ENCODE results near the gene MRPS26.
"Not testable (repeated sequence)": the region's sequence is repeated elsewhere in the genome, so short reads cannot be mapped to it uniquely, and the experiment has no call there.

MRPS26 gene

DNA sequence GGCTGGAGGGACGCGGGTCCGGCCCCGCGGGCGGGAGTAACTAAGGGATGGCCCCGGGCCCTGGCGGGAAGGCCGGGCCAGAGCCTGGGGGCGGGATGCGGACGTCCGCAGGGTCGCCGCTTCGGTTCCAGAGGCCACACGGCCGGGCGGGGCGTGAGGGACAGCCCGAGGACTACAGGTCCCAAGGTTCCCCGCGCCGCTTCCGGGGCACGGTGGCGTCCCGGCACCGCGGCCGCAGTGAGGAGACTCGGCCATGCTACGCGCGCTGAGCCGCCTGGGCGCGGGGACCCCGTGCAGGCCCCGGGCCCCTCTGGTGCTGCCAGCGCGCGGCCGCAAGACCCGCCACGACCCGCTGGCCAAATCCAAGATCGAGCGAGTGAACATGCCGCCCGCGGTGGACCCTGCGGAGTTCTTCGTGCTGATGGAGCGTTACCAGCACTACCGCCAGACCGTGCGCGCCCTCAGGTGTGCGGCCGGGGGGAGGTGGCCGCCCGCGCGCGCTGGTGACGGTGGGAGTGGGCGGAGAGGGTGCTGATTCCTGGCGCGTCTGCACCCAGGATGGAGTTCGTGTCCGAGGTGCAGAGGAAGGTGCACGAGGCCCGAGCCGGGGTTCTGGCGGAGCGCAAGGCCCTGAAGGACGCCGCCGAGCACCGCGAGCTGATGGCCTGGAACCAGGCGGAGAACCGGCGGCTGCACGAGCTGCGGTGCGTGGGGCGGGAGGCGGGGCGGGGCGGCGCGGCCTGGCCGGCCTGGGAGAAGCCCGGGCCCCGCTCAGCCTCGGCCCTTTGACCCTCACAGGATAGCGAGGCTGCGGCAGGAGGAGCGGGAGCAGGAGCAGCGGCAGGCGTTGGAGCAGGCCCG lies at the start of gene MRPS26:
Gene MRPS26 (plus strand): TSS at position 237 of the 861 bp plus-strand sequence. CDS start 17 bp downstream, at position 254.
- DNase-seq (ENCODE audit: low read depth in 2 of 3, low spot score in 2 of 3) = peak; percentile 70 to 76 (median 71)

DNA sequence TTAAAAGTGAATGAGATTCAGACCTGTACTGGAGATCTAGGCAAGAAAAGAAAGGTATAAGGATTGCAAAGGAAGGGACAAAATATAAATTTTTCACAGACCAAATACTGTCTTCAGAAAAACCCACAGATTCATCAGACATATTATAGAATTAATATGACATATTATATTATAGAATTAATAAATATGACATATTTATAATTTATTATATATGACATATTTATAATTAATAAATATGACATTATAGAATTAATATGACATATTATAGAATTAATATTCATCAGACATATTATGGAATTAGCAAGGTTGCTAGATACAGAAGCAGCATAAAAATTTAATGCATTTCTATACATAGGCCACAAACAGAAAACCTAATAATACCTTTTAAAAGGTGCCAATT lies 47.1 kb upstream of the MRPS26 start:
- no peak for DNase-seq (ENCODE audit: low read depth in 2 of 3, low spot score in 2 of 3)

DNA sequence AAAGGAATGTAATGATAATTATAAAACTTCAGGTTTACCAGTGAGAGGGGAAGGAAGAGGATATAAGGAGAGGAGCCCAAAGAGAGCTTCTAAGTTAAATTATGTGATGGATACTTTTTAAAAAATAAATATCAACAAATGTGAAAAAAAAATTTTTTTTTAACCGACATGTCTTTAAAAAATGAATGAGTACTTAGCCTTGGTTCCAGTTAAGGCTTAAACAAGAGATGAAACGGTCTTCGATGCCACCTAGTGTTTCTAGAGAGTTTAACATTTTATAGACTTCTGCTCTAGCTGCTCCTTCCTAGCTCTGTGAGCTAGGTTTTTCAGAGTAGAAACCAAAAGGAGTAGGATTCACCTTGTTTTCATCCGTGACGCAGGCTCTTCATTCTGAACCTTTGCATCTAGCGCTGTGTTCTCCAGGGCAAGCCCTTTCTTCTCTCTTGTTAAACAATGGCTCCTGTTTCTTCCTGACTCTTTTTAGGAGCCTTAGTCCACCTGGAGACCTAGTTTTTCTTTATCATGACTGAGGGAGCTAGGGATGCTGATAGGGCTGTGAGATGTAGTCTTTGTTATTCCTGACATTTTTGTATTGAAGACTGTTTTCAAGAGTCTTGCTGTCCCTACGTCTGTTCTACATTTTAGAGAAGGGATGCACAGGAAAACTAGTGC lies 44.9 kb upstream of the MRPS26 start:
- DNase-seq (ENCODE audit: low read depth in 2 of 3, low spot score in 2 of 3) = no peak

DNA sequence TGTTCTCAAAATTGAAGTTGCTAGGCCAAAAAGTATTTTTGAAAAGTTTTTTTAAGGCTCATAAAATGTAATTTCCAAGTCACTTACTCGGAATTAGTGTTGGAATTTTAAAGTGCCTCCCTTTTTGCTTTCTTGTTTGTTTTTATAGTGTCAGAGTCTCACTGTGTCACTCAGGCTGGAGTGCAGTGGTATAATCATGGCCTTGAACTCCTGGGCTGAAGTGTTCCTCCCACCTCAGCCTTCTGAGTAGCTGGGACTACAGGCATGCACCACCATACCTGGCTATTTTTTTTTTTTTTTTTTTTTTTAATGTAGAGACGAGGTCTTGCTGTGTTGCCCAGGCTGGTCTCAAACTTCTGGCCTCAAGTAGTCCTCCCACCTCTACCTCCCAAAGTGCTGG lies 42.4 kb upstream of the MRPS26 start:
- no peak for DNase-seq (ENCODE audit: low read depth in 2 of 3, low spot score in 2 of 3)

DNA sequence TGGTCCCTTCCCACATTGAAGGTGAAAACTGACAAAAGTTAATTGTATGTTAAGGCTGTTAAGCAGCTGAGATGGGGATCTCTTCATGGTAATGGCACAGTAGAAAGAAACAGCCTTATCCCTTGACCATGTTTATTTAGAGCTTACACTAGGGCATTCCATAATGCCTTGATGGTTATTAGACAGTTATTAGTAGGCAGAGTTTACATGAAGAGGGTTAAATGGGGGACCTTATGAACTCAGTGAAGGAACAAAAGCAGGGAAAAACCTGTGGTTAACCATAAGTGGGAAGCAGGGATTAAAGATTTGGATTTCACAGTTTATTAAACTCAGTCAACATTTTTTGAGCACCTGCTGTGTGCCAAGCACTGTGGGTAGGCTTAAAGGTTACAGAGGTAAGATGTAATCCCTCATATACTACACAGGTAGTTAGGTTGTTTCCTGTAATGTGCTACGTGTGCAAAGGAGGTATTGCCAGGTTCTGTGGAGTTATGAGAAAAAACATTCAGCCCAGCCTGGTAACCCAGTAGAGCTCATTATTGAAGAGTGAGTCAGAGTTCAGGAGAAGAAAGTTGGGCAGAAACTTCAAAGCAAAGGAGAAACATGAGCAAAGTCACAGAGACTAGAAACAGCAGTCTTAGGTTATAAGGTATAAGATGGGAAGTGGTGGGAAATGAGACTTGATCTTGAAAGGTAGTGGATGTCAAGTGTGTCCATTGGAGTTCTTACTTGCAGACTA lies 34.7 kb upstream of the MRPS26 start:
- no peak for DNase-seq (ENCODE audit: low read depth in 2 of 3, low spot score in 2 of 3)

DNA sequence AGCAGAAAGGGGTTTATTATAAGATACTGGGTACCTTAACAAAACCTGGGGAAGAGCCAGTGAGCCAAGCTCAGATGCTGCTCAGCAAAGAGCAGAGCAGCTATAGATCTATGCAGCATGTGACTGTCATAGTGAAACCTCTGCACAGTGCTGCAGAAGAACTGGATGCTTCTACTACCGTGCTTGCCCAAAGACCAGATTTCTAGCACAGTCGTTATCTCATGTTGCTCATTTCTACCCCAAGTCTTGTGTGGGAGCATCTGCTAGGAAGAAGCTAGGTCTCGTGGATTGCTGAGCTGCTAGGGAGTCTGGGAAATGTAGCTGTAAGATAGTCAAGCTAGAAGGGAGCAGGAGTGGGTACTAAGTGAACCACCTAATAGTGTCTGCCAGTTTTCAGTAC lies 34.1 kb upstream of the MRPS26 start:
- DNase-seq (ENCODE audit: low read depth in 2 of 3, low spot score in 2 of 3) = peak in 1 of 3 experiments; percentile 37

DNA sequence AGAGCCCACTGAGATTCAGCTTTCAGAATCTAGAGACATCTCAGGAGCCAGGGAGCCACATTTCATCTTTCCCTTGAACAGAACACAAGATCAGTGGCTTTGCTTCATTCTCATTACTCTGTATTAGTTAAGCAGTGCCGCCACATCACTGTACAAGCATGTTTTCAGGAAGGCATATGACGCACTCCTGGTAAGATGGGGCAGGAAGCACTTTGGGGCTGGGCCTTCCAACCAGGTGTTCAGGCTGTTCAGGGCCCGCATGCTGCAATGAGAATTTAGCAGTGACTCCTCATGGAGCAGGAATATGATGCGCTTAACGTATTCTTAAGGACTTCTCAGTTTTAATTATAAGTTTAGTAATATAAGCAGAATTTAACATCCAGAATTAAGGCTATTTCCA lies 32.1 kb upstream of the MRPS26 start:
- DNase-seq (ENCODE audit: low read depth in 2 of 3, low spot score in 2 of 3) = no peak

- DNase-seq (ENCODE audit: low read depth in 2 of 3, low spot score in 2 of 3) = no peak
These were observed 31.7 kb upstream of the MRPS26 start for GRCh38 chr20:3014179-3014578.

GRCh38 chr20:3014662-3015061 lies 31.2 kb upstream of the MRPS26 start:
- DNase-seq (ENCODE audit: low read depth in 2 of 3, low spot score in 2 of 3) = no peak

- not testable (repeated sequence) for DNase-seq (ENCODE audit: low read depth in 2 of 3, low spot score in 2 of 3)
These were observed 30.6 kb upstream of the MRPS26 start for GRCh38 chr20:3015302-3015701.

GRCh38 chr20:3021327-3021726 lies 24.5 kb upstream of the MRPS26 start:
- no peak for DNase-seq (ENCODE audit: low read depth in 2 of 3, low spot score in 2 of 3)

- DNase-seq (ENCODE audit: low read depth in 2 of 3, low spot score in 2 of 3) = no peak
These were observed 24.1 kb upstream of the MRPS26 start for GRCh38 chr20:3021777-3022176.

DNA sequence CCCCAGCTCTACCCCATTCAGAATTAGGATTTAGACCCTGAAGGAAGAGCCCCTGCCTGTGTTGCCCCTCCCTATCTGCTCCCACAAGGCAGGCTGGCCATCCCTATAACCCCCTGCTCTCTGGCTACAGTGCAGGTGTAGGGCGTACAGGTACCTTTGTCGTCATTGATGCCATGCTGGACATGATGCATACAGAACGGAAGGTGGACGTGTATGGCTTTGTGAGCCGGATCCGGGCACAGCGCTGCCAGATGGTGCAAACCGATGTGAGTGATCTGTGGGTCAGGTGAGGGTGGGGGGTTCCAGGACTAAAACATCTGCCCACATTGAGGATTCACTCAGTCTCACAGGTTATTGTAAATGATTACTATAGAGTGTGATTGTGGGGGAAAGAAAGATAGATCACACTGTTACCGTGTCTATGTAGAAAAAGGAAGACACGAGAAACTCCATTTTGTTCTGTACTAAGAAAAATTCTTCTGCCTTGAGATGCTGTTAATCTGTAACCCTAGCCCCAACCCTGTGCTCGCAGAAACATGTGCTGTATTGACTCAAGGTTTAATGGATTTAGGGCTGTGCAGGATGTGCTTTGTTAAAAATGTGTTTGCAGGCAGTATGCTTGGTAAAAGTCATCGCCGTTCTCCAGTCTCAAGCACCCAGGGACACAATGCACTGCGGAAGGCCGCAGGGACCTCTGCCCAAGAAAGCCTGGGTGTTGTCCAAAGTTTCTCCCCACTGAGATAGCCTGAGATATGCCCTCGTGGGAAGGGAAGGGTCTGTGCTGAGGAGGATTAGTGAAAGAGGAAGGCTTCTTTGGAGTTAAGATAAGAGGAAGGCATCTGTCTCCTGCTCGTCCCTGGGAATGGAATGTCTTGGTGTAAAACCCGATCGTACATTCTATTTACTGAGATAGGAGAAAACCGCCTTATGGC lies 23.0 kb upstream of the MRPS26 start:
- DNase-seq (ENCODE audit: low read depth in 2 of 3, low spot score in 2 of 3) = not testable (repeated sequence)

DNA sequence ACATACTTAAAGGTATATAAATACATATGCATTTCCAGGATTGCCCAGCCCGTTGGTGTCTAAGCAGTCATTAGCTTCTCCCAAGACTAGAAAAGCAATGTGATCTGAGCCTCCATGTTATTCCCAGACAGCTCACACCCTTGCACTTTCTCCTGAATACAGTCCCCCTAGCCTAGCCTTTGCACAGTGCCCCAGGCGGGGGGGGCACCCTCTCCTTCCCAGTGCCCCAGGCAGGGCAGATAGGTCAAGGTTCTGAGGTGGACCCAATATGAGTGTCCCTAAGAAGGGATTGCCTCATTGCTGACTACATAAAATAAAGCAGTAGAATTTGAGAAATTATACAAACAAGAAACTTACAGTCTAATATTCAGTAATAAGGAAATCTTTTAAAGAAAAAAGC lies 17.9 kb upstream of the MRPS26 start:
- no peak for DNase-seq (ENCODE audit: low read depth in 2 of 3, low spot score in 2 of 3)

DNA sequence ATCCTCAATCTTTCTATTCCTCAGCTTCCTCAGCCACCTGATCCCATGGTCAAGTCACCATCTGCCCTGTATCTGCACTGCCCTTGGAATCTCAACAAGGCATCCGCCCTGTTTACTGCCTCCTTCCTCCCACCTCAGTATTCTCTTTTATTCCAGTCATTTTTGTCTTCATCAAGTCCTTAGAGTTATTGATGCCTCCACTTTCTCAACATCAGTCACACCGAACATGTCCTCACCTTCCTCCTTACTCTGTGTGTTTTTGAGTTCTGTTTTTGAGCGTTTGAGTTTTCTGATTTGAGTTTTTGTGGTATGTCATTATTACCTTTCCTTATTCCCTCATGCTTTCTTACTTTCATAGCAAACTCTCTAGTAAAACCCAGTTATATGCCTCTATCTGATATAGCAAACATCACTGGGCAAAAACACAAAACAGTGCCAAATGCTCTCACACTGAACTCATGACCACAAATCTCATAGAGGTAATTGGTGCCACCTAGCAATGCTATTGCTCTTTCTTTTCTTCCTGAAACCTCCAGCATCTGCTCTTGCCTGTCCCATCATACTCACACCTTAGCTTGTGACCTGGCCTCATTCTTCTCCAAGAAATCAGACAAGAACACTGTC lies 14.2 kb upstream of the MRPS26 start:
- no peak for DNase-seq (ENCODE audit: low read depth in 2 of 3, low spot score in 2 of 3)

DNA sequence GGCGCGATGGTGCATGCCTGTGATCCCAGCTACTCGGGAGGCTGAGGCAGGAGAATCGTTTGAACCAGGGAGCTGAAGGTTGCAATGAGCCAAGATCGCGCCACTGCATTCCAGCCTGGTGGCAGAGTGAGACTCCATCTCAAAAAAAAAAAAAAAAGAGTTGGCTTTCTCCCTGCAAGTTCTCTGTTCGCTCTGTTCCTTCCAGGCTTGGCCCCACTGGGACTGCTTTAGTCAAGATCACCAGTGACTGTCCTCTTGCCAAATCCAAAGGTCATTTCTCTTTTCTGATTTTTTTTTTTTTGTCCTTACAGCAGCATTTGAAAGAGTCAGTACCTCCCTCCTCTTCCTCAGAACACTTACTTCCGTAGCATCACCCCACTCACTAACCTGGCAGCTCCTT lies 13.2 kb upstream of the MRPS26 start:
- no peak for DNase-seq (ENCODE audit: low read depth in 2 of 3, low spot score in 2 of 3)

- DNase-seq (ENCODE audit: low read depth in 2 of 3, low spot score in 2 of 3) = no peak
These were observed 8.2 kb upstream of the MRPS26 start for GRCh38 chr20:3037654-3038053.

DNA sequence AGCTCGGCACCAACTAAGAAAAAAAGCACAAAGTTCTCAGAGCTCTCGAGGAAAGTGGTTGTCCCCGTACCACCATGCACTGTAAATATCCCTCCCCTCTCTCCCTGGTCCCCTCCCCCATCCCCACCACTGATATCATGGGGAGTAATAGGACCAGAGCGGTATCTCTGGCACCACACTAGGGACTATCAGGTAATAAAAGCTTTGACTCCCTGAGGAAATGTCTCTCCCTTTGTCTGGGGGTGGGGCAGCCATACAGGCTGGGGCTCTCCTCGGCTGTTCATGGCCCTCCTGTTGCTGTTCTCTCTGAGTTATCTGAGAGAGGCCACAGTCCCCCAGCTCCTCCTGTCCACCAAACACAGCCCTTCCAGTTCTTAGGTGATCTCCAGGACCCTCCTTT lies 7.4 kb upstream of the MRPS26 start:
- no peak for DNase-seq (ENCODE audit: low read depth in 2 of 3, low spot score in 2 of 3)

- no peak for DNase-seq (ENCODE audit: low read depth in 2 of 3, low spot score in 2 of 3)
These were observed 6.4 kb upstream of the MRPS26 start for GRCh38 chr20:3039426-3039825.

GRCh38 chr20:3040086-3040485 lies 5.8 kb upstream of the MRPS26 start:
- DNase-seq (ENCODE audit: low read depth in 2 of 3, low spot score in 2 of 3) = no peak

Data from activated CD8-positive, alpha-beta memory T cell treated with anti-CD3 and anti-CD28 coated beads for 48 hours (primary cell).